HG03354 (cell line): ENCODE measurements around the gene POC1B.

Source experiments
- ATAC-seq: cut with Tn5 transposase; IDR thresholded peaks from one replicate; pipeline ENCODE4 v1.9.1; 2021; ENCODE audit warnings: mild to moderate bottlenecking; ENCODE audit not compliant: unreplicated experiment, poor library complexity, severe bottlenecking

Gene POC1B

DNA sequence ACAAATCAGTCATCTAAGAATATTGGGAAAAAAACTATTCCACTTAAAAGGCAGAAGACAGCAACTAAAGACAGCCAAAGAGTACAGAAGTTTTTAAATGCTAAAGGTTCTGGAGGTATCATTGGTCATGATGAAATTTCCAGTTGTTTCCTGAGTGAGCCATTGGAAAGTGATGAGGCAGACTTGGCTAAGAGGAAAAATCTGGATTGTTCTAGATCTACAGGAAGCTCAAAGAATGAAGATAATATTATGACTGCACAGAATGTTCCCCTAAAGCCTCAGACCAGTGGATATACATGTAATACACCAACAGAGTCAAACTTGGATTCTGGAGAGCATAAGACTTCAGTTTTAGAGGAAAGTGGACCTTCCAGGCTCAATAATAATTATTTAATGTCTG lies 24.1 kb downstream of the POC1B start:
- ATAC-seq, result no peak

DNA sequence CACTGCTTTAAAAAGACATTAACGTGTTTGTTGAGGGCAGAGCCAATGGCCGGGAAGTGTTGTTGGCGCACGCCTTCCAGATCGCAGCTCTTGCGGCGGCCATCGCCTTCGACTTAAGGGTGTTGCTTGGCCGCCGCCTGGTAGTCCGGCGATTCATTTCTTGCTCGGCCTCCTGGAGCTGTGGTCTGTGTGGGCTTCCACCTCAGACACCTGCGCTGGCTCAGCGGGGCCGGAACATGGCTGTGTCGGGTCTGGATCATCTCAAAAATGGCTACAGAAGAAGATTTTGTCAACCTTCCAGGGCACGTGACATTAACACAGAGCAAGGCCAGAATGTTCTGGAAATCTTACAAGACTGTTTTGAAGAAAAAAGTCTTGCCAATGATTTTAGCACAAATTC lies 26.0 kb downstream of the POC1B start:
- no peak for ATAC-seq

DNA sequence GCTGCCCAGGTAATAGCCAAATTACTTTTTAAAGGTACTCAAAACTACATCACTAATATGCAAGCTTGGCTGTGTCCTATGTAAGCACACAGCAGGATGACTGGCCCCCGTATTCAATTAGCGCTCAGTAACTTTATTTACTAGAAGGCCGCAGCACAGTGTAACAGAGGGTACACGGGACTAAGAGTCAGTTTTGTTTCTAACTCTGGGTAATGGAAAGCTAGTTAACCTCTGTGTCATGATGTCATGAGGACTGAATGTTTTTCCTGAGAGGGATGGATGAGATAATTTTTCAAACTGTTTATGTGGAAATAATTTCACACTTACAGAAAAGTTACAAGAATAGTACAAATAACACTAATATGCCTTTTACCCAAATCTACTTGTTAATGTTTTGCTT lies 28.4 kb downstream of the POC1B start:
- no peak for ATAC-seq

DNA sequence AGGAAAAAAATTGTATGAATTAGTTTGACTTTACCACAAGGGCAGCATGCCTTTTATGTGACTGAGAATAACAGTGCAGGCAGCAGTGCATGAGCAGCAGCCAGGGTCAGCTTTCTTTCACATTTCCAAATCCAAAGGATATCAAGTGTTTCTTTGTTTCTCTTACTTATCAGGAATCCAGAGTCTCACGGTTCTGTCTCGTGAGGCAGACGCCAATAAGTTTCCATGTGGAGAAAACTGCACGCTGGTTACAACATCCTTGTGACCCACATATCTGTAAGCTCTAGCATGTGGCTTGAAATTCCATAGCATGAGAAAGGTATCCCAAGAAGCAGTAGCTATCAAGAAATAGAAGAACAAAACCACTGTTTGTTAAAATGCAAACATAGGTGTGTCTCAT lies 28.8 kb downstream of the POC1B start:
- no peak for ATAC-seq

DNA sequence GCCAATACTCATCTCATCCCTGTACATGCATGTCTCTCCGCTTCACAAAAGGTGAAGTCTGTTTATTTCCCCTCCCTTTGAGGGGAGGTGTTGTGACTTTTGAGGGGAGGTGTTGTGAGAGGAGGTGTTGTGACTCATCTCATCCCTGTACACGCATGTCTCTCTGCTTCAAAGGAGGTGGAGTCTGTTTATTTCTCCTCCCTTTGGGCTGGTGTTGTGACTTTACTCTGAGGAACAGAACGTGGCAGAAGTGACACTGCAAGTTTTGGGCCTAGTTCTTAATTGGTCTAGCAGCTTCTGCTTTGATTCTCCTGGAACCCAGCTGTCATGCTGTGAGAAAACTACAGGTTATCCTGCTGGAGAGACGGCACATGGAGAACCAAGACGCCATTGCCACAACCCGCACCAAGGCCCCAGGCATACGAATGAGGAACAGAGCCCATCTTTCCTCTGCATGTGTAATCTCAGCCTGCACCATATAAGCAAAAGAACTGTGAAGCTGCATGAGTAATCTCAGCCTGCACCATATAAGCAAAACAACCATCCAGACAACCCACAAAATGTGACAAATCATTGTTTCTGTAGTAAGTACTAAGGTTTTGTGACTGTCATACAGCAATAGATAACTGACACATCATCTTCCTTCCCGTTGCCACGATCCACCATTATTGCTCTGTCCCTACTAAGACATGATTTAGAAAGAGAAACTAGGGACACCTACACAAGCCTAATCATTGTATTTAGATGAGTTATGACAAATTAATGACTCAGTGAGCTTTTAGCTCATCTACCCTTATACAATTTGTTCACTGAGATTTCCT lies 31.2 kb downstream of the POC1B start:
- peak; percentile 63 for ATAC-seq

DNA sequence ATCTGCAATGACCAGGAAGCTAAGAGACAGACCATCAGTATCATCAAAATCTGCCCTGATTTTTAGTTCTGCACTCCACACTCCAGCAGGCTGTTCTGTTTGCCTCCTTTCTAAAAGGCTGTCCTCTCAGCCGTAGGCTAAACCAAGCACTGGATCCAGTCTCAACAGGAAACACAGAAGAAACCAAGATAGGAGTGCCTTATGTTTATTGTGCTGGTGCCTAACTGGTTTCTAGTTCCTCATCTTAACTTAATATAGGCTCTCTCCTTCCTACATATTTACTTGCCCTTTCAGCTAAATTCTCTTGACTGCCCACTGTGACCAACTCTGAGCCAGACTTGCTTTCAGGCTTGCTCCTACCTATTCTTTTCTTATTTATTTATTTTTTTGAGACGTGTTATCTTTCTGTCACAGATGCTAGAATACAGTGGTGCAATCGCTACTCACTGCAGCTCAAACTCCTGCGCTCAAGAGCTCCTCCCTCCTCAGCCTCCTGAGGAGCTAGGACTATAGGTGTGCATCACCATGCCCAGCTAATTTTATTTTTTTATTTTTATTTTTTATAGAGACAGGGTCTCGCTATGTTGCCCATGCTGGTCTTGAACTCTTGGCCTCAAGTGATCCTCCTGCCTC lies 32.1 kb downstream of the POC1B start:
- ATAC-seq, result peak; percentile 30

DNA sequence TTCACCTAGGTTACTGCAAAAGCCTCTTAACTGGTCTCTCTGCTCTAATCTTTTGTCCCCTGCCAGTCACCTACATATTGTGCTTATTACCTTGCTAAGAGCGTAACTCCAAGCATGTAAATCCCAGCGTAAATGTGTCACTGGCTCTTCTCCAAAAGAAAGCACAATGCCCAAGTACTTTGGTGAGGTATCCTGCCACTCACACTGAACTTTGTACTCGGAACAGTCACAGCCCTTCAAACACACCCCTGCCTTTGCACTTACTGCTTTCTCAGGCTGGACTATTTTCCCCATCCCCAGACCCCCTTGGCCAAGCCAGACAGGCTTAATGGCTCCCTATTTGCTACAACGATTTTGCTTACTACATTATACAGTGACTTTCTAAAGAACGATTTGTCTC lies 33.0 kb downstream of the POC1B start:
- no peak for ATAC-seq

DNA sequence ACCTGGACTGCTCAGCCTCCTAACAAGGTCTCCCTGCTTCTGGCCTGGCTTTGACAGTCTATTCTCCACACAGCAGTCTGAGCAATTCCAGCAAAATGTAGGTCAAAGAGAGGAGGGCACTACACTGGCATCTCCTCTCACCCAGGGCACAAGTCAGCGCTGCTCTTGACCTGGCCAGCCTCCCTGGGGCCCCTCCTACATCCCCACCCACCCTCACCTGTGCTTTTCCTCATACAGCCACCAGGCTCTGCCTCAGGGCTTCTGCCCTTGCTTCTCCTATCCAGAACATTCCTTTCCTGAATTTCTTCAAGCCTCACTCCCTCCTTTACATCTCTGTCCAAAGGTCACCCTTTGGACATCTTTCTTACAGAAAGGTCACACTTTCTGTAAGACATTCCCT lies 34.9 kb downstream of the POC1B start:
- ATAC-seq, result no peak

DNA sequence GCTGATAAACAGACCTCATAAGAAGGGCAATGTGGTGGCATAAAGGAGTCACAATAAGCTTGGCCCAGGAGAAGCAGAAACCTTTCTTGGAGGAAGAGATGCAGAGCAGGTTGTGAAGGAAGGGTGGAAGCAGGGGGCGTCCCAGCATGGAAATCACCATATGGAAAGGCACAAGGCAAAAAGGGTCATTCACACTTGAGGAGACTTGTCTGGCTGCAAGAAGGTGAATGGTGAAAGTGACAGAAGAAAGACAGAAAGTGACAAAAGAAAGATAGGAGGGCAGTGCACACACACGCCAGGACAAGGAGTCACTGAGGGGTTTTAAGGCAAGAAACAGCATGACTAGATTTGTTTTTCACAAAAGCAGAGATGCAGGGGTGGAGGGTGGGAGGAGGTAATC lies 39.6 kb downstream of the POC1B start:
- no peak for ATAC-seq

DNA sequence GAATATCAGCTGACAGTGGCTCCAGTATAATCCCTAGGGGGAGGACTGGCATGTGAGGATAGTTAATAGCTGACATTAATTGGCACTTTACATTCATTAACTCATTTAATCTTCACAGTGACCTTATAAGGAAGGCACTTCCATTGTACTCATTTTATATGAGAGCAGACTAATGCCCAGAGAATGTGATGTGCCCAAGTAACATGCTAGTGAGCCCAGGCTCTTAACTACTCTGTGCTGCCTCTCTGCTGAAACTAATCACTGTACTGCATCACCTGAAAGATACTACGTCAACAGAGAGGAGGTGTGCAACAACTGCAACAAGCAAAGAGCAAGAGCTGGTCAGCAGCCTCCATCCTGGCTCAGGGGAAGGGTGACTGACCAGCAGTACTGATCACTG lies 41.4 kb downstream of the POC1B start:
- ATAC-seq, result no peak

DNA sequence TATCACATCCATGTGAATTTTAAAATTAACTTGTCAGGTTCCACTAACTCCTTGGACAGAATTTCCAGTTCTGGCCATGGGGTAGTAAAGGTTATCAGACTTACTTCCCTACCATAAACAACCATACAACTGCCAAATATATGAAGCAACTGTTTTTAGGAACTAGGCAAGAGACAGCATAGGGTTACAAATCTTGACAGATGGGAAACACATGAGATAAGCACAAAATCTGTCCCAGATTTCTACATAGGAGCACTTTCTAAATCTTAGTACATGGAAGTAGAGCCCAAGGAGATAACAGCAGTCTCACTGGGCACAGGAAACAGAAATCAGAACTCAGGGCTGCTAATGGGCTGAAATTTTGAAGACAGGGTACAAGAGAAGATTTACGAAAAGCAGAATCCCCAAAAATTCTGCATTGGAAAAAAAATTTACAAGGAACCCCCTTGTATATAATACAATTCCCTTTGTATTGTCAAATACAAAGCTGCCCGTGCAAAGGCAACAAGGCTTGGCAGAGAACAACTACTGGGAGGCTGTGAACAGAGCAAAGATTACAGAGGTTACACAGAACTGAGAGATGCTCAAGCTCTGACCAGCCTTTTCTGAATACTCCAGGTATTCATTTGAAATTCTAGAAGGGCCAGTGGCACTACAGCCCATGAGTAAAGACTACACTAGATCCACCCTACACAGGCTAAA lies 44.5 kb downstream of the POC1B start:
- no peak for ATAC-seq

DNA sequence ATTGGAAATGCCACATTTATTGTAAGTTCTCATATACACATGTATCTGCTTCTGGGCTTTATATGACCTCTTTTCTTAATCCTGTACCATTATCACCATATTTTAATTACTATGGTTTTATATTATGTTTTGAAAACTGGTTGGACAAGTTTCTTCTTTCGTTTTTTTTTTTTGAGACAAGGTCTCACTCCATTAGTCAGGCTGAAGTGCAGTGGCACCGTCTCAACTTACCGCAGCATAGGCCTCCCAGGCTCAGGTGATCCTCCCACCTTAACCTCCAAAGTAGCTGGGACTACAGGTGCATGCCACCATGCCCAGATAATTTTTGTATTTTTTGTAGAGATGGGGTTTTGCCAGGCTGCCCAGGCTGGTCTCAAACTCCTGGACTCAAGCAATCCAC lies 45.9 kb downstream of the POC1B start:
- ATAC-seq, result no peak

DNA sequence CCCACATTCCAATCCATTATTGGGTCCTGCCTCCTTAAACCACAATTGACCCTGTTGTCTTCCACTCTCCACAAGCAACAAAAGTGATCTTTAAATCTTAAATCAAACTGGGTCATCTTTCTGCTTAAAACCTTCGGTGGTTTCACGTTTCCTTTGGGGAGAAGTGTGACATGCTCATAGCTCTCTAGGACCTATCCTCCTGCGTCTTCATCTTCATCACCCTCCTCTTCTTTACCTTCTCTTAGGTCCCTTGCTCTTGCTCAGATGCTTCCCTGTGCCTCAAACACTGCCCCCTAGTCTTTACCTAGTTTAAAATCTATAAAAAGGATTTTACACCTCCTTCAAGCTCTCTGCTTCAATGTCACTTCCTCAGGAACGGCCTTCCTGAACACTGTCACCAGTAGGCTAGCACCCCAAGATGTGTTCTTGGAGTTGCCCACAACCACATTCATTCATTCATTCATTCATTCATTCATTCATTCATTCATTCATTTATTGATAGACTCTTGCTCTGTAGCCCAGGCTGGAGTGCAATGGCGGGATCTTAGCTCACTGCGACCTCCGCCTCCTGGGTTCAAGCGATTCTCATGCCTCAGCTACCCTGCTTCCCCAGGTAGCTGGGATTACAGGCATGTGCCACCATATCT lies 48.1 kb downstream of the POC1B start:
- no peak for ATAC-seq

DNA sequence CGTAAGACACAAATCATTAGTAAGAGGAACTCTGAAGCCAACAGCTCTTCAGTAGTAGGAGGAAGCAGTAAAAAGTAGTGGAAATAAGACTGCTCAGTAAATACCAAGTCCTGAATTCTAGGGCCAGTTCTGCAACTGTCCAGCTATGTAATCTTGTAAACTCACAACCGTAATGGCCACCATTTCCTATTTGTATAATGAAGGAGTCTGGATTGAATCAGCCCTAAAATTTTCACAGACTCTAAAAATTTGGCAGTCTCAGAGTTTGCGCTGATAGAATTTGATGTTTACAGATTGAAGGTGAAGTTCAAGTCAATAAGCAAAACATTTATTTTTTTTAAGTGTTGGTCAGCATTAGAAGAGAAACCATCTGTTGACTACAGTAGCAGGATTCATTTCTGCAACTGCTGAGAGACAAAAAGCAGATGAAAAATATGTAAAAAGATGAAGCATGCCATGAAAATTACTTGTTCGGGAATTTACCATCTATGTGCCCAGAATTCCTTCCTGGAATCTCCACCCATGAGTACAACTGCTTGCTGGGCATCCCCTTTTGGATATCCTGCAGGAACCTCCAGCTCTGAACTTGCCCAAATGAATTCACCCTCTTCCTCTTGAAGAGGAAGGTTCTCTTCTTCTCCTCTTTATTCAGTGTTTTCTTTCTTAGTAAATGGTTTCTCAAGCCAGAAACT lies 48.8 kb downstream of the POC1B start:
- ATAC-seq, result no peak

DNA sequence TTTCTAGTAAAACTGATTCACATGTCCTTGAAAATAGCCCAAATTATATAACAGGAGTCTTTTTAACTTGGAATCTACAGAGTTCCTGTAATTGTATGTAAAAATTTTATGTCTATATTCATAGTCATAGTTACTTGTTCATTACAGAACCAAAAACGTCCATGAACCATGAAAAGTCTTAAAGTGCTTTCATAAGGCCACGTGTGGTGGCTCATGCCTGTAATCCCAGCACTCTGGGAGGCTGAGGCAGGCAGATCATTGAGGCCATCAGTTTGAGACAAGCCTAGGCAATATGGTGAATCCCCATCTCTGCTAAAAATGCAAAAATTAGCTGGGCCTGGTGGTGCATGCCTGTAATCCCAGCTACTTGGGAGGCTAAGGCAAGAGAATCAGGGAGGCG lies 49.6 kb downstream of the POC1B start:
- no peak for ATAC-seq

DNA sequence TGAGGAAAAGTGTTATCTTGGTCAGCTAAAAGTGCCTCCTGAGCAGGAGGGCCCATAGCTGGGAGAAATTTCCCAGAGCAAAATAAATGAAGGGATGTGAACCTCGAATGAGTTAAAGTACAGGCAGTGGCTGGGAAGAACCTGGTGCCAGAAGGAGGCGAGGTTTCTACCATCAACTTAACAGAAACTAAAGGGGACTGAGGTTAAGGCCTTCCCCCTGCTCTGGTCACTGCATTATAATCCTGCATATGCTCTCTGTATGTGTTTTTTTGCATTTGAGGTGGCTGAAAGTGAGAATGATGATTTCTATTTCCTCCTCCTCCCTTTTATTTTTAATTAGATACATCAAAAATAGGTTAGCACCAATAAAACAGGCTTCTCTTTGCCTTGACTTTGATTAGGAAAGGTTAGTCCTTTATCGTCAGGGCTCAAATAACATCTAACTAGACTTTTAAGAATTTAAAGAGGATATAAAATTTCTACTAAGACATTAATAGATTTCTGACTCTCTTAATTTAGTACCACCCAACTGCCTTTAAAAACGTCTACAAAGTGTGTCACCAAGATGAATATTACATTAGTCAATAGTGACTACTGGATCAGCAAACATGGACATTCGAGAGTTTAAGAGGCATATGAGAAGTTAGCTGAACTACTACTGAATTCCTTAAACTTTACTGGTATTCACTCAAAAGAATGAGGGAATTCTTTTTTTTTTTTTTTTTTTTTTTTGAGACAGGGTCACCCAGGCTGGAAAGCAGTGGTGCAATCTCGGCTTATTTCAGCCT lies 50.5 kb downstream of the POC1B start:
- ATAC-seq, result no peak

DNA sequence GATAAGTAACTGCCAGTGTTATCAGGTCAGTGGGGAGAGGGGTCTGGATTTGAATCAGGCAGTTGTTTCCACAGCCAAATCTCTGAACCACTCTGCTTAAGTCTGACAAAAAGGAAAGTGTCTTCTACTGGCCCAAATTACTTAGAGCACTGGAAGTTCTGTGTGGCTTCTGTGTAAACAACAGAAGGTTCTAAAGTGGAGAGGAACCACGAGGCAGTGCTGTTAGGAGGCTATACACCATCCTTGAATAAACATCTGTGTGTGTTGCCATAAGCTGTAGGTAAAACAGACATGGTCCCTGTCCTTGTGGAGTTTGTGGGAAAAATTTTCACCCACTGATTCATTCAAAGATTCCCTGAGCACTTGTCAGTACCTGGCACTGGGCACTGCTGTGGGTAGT lies 51.2 kb downstream of the POC1B start:
- no peak for ATAC-seq

DNA sequence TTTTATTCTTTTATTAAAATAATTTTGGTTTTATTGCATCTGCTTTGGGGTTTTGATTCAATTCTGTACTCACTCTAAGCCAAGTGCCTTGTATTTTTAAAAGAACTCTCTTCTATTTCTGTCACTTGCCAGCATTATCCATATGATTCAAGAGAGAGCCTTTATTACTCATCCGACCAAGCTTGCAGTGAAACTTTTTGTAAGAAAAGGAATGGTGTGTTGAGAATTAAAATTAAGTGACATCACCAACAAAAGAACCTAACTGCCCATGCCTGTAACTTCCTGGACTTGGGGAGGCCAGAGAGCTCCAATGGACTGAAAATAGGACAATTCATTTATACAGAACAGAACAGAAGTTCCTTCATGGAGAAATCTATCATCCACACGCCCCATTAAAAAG lies 53.3 kb downstream of the POC1B start:
- no peak for ATAC-seq
